ENCODE measurements around the gene LSM10.

DNA sequence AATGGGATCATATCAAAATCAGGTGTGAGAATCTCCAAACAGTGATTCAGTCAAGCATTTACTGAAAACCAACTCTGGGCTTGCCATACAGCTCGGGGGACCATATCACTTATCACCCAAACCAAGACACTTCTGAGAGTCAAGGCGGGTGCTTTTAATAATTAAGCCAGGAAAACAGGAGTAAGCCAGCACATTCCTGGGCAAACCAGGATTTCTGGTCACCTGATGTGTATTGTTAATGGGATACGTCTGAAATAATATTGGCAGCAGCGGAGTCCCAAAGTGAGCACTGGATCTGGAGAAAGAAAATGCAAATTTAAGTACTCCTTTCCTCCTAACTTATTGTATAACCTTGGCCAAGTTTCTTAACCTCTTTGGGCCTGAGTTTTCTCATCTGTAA lies 34.9 kb upstream of the LSM10 start:
- TF ChIP-seq POLR2A (IDR thresholded peaks at IDR 0.05) = no peak
- TF ChIP-seq, protein P1, sequence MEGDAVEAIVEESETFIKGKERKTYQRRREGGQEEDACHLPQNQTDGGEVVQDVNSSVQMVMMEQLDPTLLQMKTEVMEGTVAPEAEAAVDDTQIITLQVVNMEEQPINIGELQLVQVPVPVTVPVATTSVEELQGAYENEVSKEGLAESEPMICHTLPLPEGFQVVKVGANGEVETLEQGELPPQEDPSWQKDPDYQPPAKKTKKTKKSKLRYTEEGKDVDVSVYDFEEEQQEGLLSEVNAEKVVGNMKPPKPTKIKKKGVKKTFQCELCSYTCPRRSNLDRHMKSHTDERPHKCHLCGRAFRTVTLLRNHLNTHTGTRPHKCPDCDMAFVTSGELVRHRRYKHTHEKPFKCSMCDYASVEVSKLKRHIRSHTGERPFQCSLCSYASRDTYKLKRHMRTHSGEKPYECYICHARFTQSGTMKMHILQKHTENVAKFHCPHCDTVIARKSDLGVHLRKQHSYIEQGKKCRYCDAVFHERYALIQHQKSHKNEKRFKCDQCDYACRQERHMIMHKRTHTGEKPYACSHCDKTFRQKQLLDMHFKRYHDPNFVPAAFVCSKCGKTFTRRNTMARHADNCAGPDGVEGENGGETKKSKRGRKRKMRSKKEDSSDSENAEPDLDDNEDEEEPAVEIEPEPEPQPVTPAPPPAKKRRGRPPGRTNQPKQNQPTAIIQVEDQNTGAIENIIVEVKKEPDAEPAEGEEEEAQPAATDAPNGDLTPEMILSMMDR (IDR thresholded peaks at IDR 0.05) = no peak
